Measurements from ENCODE around the gene HUS1B. TPM values are rescaled to one million over a fixed set of nuclear protein-coding genes. Genes with fewer than 3 reads are reported as not detected.

The HUS1B gene
- total RNA-seq, 1 experiment from 2014 or later: 0.94 TPM

DNA sequence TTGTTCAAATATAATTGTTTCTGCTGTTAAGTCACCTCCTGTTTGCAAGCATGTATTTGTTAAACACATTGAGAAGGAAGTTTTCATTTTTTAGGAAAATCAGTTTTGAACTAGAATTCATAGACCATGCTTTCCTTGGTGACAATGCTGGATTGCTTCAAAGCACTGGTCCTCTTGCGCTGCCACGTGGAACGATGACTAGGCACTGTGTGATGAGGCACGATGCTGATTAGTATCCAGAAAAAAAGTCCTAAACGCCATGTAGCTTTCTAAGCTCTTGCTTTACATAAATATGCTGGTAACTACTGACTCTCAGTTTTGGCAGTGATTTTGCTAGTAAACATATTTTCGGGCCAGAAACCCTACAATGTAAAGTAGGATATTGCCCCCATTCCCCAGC is 47.1 kb upstream of the HUS1B start:
- no TSS peak for BruUV-seq (replicated peaks)
- no peaks in the 10 kb centered on the region for H3K36me3 ChIP-seq (ENCODE audit: low read depth)
- no peak overlapping the region for H2AFZ ChIP-seq
- CTCF ChIA-PET: no interaction called here
- POLR2A ChIA-PET (ENCODE audit: unreplicated experiment): no interaction called here
- DNase-seq: no peak
- H3K9me2 ChIP-seq (ENCODE audit: insufficient read depth): no peaks in the 10 kb centered on the region
- no peaks in the 10 kb centered on the region for H3K9me3 ChIP-seq (ENCODE audit: insufficient read depth, low read depth)
- H3K4me2 ChIP-seq: no peak overlapping the region
- no peak overlapping the region for H3K4me3 ChIP-seq
- H3K27me3 ChIP-seq (ENCODE audit: insufficient read depth, low read depth): no peaks in the 10 kb centered on the region
- no peaks in the 10 kb centered on the region for H3K79me2 ChIP-seq (ENCODE audit: low read depth)
- H4K20me1 ChIP-seq (ENCODE audit: insufficient read depth): no peaks in the 10 kb centered on the region
- H3F3A ChIP-seq (ENCODE audit: insufficient read depth, low read depth): no peaks in the 10 kb centered on the region
- H3K27ac ChIP-seq: no peak overlapping the region
- intact Hi-C loops (cut with micrococcal nuclease; ENCODE audit: unreplicated experiment): no loop called here
- no peak for TF ChIP-seq EZH2 (IDR thresholded peaks at IDR 0.05; ENCODE audit: low read depth)
- TF ChIP-seq, protein P1, sequence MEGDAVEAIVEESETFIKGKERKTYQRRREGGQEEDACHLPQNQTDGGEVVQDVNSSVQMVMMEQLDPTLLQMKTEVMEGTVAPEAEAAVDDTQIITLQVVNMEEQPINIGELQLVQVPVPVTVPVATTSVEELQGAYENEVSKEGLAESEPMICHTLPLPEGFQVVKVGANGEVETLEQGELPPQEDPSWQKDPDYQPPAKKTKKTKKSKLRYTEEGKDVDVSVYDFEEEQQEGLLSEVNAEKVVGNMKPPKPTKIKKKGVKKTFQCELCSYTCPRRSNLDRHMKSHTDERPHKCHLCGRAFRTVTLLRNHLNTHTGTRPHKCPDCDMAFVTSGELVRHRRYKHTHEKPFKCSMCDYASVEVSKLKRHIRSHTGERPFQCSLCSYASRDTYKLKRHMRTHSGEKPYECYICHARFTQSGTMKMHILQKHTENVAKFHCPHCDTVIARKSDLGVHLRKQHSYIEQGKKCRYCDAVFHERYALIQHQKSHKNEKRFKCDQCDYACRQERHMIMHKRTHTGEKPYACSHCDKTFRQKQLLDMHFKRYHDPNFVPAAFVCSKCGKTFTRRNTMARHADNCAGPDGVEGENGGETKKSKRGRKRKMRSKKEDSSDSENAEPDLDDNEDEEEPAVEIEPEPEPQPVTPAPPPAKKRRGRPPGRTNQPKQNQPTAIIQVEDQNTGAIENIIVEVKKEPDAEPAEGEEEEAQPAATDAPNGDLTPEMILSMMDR (conservative IDR thresholded peaks at IDR 0.05): no peak
- no peaks in the 10 kb centered on the region for H3K4me1 ChIP-seq (replicated peaks; ENCODE audit: insufficient read depth)

DNA sequence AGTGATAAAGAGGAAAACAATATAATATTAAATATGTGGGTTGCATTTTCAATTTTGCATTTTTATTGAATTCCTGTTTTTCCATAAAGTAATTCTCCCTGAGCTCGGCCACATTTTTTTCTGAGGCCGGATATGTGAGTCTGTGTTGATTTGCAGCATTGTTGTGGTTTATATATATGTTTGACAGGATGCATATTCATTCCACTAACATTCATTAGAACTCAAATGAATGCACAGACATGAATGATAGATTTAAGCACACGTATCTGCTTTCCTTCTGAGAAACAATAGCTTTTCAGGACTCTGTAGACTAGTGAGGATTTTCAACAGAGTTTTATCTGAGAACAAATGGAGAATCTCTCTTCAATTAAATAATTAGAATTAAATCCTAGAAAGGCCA is 46.7 kb upstream of the HUS1B start:
- no peaks in the 10 kb centered on the region for H3K27me3 ChIP-seq (ENCODE audit: insufficient read depth, low read depth)
- no peaks in the 10 kb centered on the region for H3K79me2 ChIP-seq (ENCODE audit: low read depth)
- no peak overlapping the region for H3K4me3 ChIP-seq
- CTCF ChIA-PET: no interaction called here
- POLR2A ChIA-PET (ENCODE audit: unreplicated experiment): no interaction called here
- TF ChIP-seq EZH2 (IDR thresholded peaks at IDR 0.05; ENCODE audit: low read depth): no peak
- TF ChIP-seq, protein P1 (conservative IDR thresholded peaks at IDR 0.05): no peak
- no peaks in the 10 kb centered on the region for H3K9me2 ChIP-seq (ENCODE audit: insufficient read depth)
- H3K9me3 ChIP-seq (ENCODE audit: insufficient read depth, low read depth): no peaks in the 10 kb centered on the region
- H2AFZ ChIP-seq: no peak overlapping the region
- no peaks in the 10 kb centered on the region for H3K4me1 ChIP-seq (replicated peaks; ENCODE audit: insufficient read depth)
- no TSS peak for BruUV-seq (replicated peaks)
- no peak for DNase-seq
- no peak overlapping the region for H3K4me2 ChIP-seq
- no peak overlapping the region for H3K27ac ChIP-seq
- intact Hi-C loops (cut with micrococcal nuclease; ENCODE audit: unreplicated experiment): no loop called here
- H3F3A ChIP-seq (ENCODE audit: insufficient read depth, low read depth): no peaks in the 10 kb centered on the region
- no peaks in the 10 kb centered on the region for H4K20me1 ChIP-seq (ENCODE audit: insufficient read depth)
- no peaks in the 10 kb centered on the region for H3K36me3 ChIP-seq (ENCODE audit: low read depth)

DNA sequence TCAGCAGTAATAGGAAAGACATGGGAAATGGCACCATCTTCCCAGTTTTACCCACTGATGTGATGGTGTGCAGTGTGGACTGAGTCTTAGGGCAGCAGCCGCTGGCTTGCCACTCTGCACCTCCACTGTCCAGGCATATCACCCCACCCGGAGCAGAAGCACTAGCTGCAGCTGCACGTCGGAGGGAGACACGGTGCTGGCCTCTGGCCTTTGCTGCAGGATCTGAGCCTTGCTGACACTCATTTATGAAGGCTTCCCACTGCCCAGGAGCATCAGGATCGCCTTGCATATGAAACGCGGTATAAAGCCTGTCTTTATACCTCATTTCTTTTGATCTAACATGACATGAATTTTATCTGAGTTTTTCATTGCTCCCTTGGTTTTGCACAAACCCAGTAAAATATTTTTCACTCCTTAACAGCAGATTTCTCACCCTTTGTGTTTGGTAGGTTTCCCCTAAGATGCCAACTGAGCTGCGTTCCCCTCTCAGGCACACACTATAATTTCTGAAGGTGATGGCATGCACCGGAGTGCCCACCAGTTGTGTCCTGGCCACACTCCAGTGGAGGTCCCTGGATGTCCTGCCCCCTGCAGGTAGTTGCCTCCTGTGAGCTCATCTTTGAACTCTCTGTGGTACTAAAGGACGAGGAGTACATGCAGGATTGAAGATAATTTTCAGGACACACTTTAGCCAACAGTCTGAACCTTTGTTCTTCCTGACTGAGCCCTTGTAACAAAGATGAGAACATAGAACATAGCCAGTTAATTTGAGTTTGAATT is 45.0 kb upstream of the HUS1B start:
- Histone ChIP-seq H3K36me3 (ENCODE audit: low read depth) (no peaks in the 10 kb centered on the region), H3K9me2 (ENCODE audit: insufficient read depth) (no peaks in the 10 kb centered on the region), H4K20me1 (ENCODE audit: insufficient read depth) (no peaks in the 10 kb centered on the region), H3K4me2 (no peak overlapping the region), H2AFZ (no peak overlapping the region), H3K27me3 (ENCODE audit: insufficient read depth, low read depth) (no peaks in the 10 kb centered on the region), H3K4me3 (no peak overlapping the region), H3K27ac (no peak overlapping the region), H3K79me2 (ENCODE audit: low read depth) (no peaks in the 10 kb centered on the region), H3K4me1 (replicated peaks; ENCODE audit: insufficient read depth) (no peaks in the 10 kb centered on the region), H3K9me3 (ENCODE audit: insufficient read depth, low read depth) (no peaks in the 10 kb centered on the region), H3F3A (ENCODE audit: insufficient read depth, low read depth) (no peaks in the 10 kb centered on the region)
- TF ChIP-seq, protein P1 (conservative IDR thresholded peaks at IDR 0.05): no peak
- TF ChIP-seq EZH2 (IDR thresholded peaks at IDR 0.05; ENCODE audit: low read depth): no peak
- intact Hi-C loops (cut with micrococcal nuclease; ENCODE audit: unreplicated experiment): no loop called here
- BruUV-seq (replicated peaks): no TSS peak
- ChIA-PET POLR2A (ENCODE audit: unreplicated experiment) (no interaction called here), CTCF (no interaction called here)
- DNase-seq: no peak
